Endothelial cell of umbilical vein (primary cell): ENCODE measurements around the gene EEF1G. TPM values are rescaled to one million over a fixed set of nuclear protein-coding genes. Genes with fewer than 3 reads are reported as not detected.

Experiments used
- BruUV-seq: library from RNA; stranded (reverse); fragments of 400-500 nt; replicated peaks from 2 replicates; lab custom pipeline; 2021; lab: Mats Ljungman, UMichigan
- CTCF ChIA-PET: fragments of 300-600, 350-600 bp; sonication (Branson Sonifier 250); formaldehyde crosslinking; loops from one replicate; lab custom pipeline; 2021; ENCODE audit warnings: antibody characterized with exemption, inconsistent platforms; lab: Charles Lee
- POLR2A ChIA-PET: fragments of 300-600, 350-600 bp; sonication (Branson Sonifier 250); formaldehyde crosslinking; loops from one replicate; lab custom pipeline; 2021; ENCODE audit warnings: antibody characterized with exemption, inconsistent platforms; lab: Charles Lee
- DNase-seq: peaks from one replicate; pipeline ENCODE4 v3.0.0-alpha.2; 2011; ENCODE audit warnings: low read depth, low spot score
- FAIRE-seq: peaks from 2 replicates; lab custom pipeline; 2011; peaks lifted over from hg19 to GRCh38; lab: Jason Lieb, UNC
- H2AFZ ChIP-seq: 2 replicates; pipeline ENCODE4 v1.6.0; 2012; ENCODE audit warnings: low read depth, low read length, control low read depth, inconsistent platforms
- H3K27ac ChIP-seq: 2 replicates; pipeline ENCODE4 v1.5.1; 2011; ENCODE audit warnings: low read depth, mild to moderate bottlenecking, control low read depth, low read length, moderate library complexity; ENCODE audit not compliant: insufficient read depth
- H3K27me3 ChIP-seq, 2 experiments: 2 replicates each; pipeline versions ENCODE4 v1.6.0 to v1.6.1; 2011; ENCODE audit warnings: low read length in 2 of 2, mixed read lengths in 1 of 2; ENCODE audit not compliant: control insufficient read depth in 2 of 2, insufficient read depth in 2 of 2
- H3K36me3 ChIP-seq, 2 experiments: 2 replicates in 1 of 2; 3 replicates in 1 of 2; pipeline ENCODE4 v1.5.1; 2011; ENCODE audit warnings: low read length in 2 of 2, mild to moderate bottlenecking in 1 of 2, moderate library complexity in 1 of 2; ENCODE audit not compliant: control insufficient read depth in 2 of 2, insufficient read depth in 2 of 2; ENCODE audit errors: extremely low read depth in 1 of 2
- H3K4me1 ChIP-seq: 3 replicates; pipeline ENCODE4 v1.5.1; 2011; ENCODE audit warnings: mild to moderate bottlenecking, low read length; ENCODE audit not compliant: control insufficient read depth, insufficient read depth; ENCODE audit errors: extremely low read depth
- H3K4me2 ChIP-seq: 2 replicates; pipeline ENCODE4 v1.6.1; 2011; ENCODE audit warnings: low read length, control low read depth, mixed read lengths; ENCODE audit not compliant: insufficient read depth
- H3K4me3 ChIP-seq, 3 experiments: fragments of 200-600 bp in 1 of 3; sonication (generic), shearing (Covaris generic) in 1 of 3; replicated peaks in 1 of 3; 2 replicates each; pipeline ENCODE4 v1.5.1; 2011 to 2016; ENCODE audit warnings: control low read depth in 3 of 3, low read length in 3 of 3, mild to moderate bottlenecking in 2 of 3, inconsistent platforms in 1 of 3, low read depth in 1 of 3, moderate library complexity in 1 of 3; ENCODE audit not compliant: insufficient read depth in 1 of 3
- H3K79me2 ChIP-seq: 2 replicates; pipeline ENCODE4 v1.6.0; 2012; ENCODE audit warnings: low read length, inconsistent platforms; ENCODE audit not compliant: control insufficient read depth, insufficient read depth
- H3K9ac ChIP-seq: replicated peaks from 2 replicates; pipeline ENCODE3; 2011; ENCODE audit warnings: low read length, control low read depth; ENCODE audit not compliant: insufficient read depth; ENCODE audit errors: extremely low read depth
- H3K9me1 ChIP-seq: replicated peaks from 3 replicates; pipeline ENCODE4 v1.6.0; 2011; ENCODE audit warnings: mild to moderate bottlenecking, low read length; ENCODE audit not compliant: control insufficient read depth, insufficient read depth; ENCODE audit errors: extremely low read depth
- H3K9me3 ChIP-seq: replicated peaks from 2 replicates; pipeline ENCODE4 v1.5.1; 2012; ENCODE audit warnings: low read length, inconsistent platforms; ENCODE audit not compliant: control insufficient read depth, insufficient read depth
- H4K20me1 ChIP-seq: replicated peaks from 2 replicates; pipeline ENCODE3; 2011; ENCODE audit warnings: mild to moderate bottlenecking, low read length; ENCODE audit not compliant: control insufficient read depth, insufficient read depth; ENCODE audit errors: extremely low read depth
- CTCF ChIP-seq, 2 donors: IDR thresholded peaks; 1 replicate in 1 of 2; 2 replicates in 1 of 2; pipeline ENCODE4 v1.5.1; 2011; ENCODE audit warnings: low read length in 2 of 2, mild to moderate bottlenecking in 2 of 2, moderate library complexity in 2 of 2, control low read depth in 1 of 2, inconsistent platforms in 1 of 2, low read depth in 1 of 2; ENCODE audit not compliant: insufficient read depth in 1 of 2; ENCODE audit errors: extremely low read depth in 1 of 2
- EZH2 ChIP-seq: IDR thresholded peaks from 2 replicates; pipeline ENCODE4 v1.6.1; 2012; ENCODE audit warnings: borderline replicate concordance, low read depth, mild to moderate bottlenecking, moderate library complexity, low read length, inconsistent platforms; ENCODE audit not compliant: severe bottlenecking
- FOS ChIP-seq: IDR thresholded peaks from 2 replicates; pipeline ENCODE4 v1.6.1; 2011; ENCODE audit warnings: mild to moderate bottlenecking, low read length, moderate library complexity, borderline replicate concordance; ENCODE audit not compliant: insufficient read depth
- GATA2 ChIP-seq: IDR thresholded peaks from 2 replicates; pipeline ENCODE4 v1.7.0; 2011; ENCODE audit warnings: low read depth, mild to moderate bottlenecking, moderate library complexity, mixed read lengths, low read length; ENCODE audit not compliant: insufficient read length, insufficient read depth
- JUN ChIP-seq: IDR thresholded peaks from 2 replicates; pipeline ENCODE4 v1.6.1; 2011; ENCODE audit warnings: borderline replicate concordance, low read depth; ENCODE audit not compliant: insufficient read length, insufficient read depth
- MAX ChIP-seq: IDR thresholded peaks from 2 replicates; pipeline ENCODE4 v1.6.1; 2011; ENCODE audit not compliant: insufficient read depth, insufficient read length
- MYC ChIP-seq: IDR thresholded peaks from one replicate; pipeline ENCODE4 v1.6.1; 2011; ENCODE audit warnings: mild to moderate bottlenecking, low read depth, low read length
- POLR2A ChIP-seq: IDR thresholded peaks from 2 replicates; pipeline ENCODE4 v1.6.1; 2012; ENCODE audit warnings: low read depth, mild to moderate bottlenecking, control low read depth, low read length
- POLR2AphosphoS5 ChIP-seq: IDR thresholded peaks from 2 replicates; pipeline ENCODE4 v1.6.1; 2012; ENCODE audit warnings: low read depth, mild to moderate bottlenecking, control low read depth, low read length, moderate library complexity; ENCODE audit not compliant: insufficient read depth
- dilution Hi-C: fragments of 300-500 bp; cut with MboI; formaldehyde crosslinking; loops from one replicate; pipeline ENCODE4 v1.15.0; 2019; ENCODE audit warnings: low sequenced_read_pairs; ENCODE audit not compliant: extremely low pct_ligation_motif_present
- intact Hi-C: fragments of 100-400 bp; cut with micrococcal nuclease; formaldehyde crosslinking; loops from one replicate; pipeline ENCODE4 v1.10.0; 2022
- polyA plus RNA-seq, 4 experiments: library from polyadenylated mRNA; depleted of rRNA in 3 of 4; stranded (reverse) in 3 of 4; unstranded in 1 of 4; fragments of >200 nt; gene quantifications; 2 replicates each; pipeline versions ENCODE4 v1.2.1 to v1.2.3, GENCODE V29; 2011 to 2012; ENCODE audit warnings: missing spikeins in 1 of 4
- total RNA-seq: library from RNA; stranded (reverse); gene quantifications from 2 replicates; pipeline ENCODE4 v1.2.3, GENCODE V29; 2021

Gene EEF1G
- total and polyA plus RNA-seq, 2 donors (not counting 3 experiments of a cell fraction or from before 2014, with no cell fraction given): 1,341 to 2,133 TPM

- peaks cover 0 to 10% of the 10 kb centered on the region in 2 experiments for H3K36me3 ChIP-seq
Measured at GRCh38 chr11:62613291-62613778, 39.6 kb upstream of the EEF1G start.

More at GRCh38 chr11:62613291-62613778, 39.6 kb upstream of the EEF1G start:
- H2AFZ ChIP-seq: peak overlapping the region; percentile 26
- H3K4me1 ChIP-seq: peaks cover 22% of the 10 kb centered on the region
- H3K9me3 ChIP-seq: no peaks in the 10 kb centered on the region
- no peak for DNase-seq
- no peak for FAIRE-seq
- H3K4me2 ChIP-seq: no peak overlapping the region
- H4K20me1 ChIP-seq: no peaks in the 10 kb centered on the region
- ChIA-PET CTCF (interaction anchor here (0.5 to 5.7 kb wide), 5 partner anchors 8 to 219 kb away, joined by 3 to 48 read pairs (median 4); partner anchors contain the start of genes B3GAT3 and TUT1), POLR2A (no interaction called here)
- no TSS peak for BruUV-seq
- H3K27me3 ChIP-seq: no peaks in the 10 kb centered on the region
- H3K9ac ChIP-seq: peak overlapping the region; percentile 19
- TF ChIP-seq JUN (no peak), GATA2 (no peak), MYC (no peak), POLR2A (no peak), CTCF (IDR thresholded peaks at IDR 0.05; ENCODE audit: extremely low read depth in 1 of 2, insufficient read depth in 1 of 2, low read depth in 1 of 2, low read length in 2 of 2) (no peak), POLR2AphosphoS5 (no peak), EZH2 (no peak), FOS (no peak), MAX (no peak)
- dilution Hi-C loops: no loop called here
- no peak overlapping the region for H3K4me3 ChIP-seq
- intact Hi-C loops: loop anchor here (5.0 kb wide), 1 partner anchor 216 kb away; no protein-coding TSS in a partner anchor
- no peaks in the 10 kb centered on the region for H3K9me1 ChIP-seq
- peak overlapping the region; percentile 3 for H3K27ac ChIP-seq
- H3K79me2 ChIP-seq: peaks cover 14% of the 10 kb centered on the region
